Caco-2 (cell line): ENCODE data around the gene TSHZ2. TPM values are rescaled to one million over a fixed set of nuclear protein-coding genes. Genes with fewer than 3 reads are reported as not detected.
A peak's percentile ranks its signal among the peaks of the same experiment; 100 is the strongest.

ENCODE experiments used
- BruUV-seq: library from RNA; stranded (reverse); fragments of 400-500 nt; replicated peaks from 2 replicates; lab custom pipeline; 2021; lab: Mats Ljungman, UMichigan
- CTCF ChIA-PET: fragments of 300-600 bp; sonication (Branson Sonifier 250); formaldehyde crosslinking; loops from one replicate; lab custom pipeline; 2022; ENCODE audit warnings: antibody characterized with exemption; lab: Charles Lee
- POLR2A ChIA-PET: fragments of 300-600 bp; sonication (Branson Sonifier 250); formaldehyde crosslinking; loops from one replicate; lab custom pipeline; 2022; ENCODE audit warnings: antibody characterized with exemption; lab: Charles Lee
- DNase-seq, 2 experiments: peaks; one replicate each; pipeline versions ENCODE4 v3.0.0 to v3.0.0-alpha.2; 2020 to 2022
- H3K27me3 ChIP-seq: replicated peaks from 2 replicates; pipeline ENCODE4 v1.6.0; 2011; ENCODE audit warnings: low read length; ENCODE audit not compliant: control insufficient read depth, insufficient read depth
- H3K36me3 ChIP-seq: 2 replicates; pipeline ENCODE4 v1.5.1; 2011; ENCODE audit warnings: low read length; ENCODE audit not compliant: control insufficient read depth, insufficient read depth
- H3K4me1 ChIP-seq: fragments of 250-450 bp; sonication (Bioruptor Pico); 2 replicates; pipeline ENCODE4 v1.5.1; 2020; ENCODE audit warnings: mild to moderate bottlenecking
- H3K4me3 ChIP-seq: 2 replicates; pipeline ENCODE4 v1.5.1; 2011; ENCODE audit warnings: low read depth, mild to moderate bottlenecking, control low read depth, low read length
- H3K9me3 ChIP-seq: fragments of 250-450 bp; sonication (Bioruptor Pico); 2 replicates; pipeline ENCODE4 v1.5.1; 2020; ENCODE audit warnings: mild to moderate bottlenecking, moderate library complexity
- H3K27ac Mint-ChIP-seq: one replicate; pipeline ENCODE4 v1.8.0; 2022; ENCODE audit warnings: mixed read lengths; ENCODE audit not compliant: unreplicated experiment
- H3K27me3 Mint-ChIP-seq: one replicate; pipeline ENCODE4 v1.8.0; 2022; ENCODE audit warnings: mixed read lengths; ENCODE audit not compliant: insufficient read depth, unreplicated experiment
- H3K36me3 Mint-ChIP-seq: one replicate; pipeline ENCODE4 v1.8.0; 2022; ENCODE audit warnings: mild to moderate bottlenecking, mixed read lengths; ENCODE audit not compliant: insufficient read depth, unreplicated experiment
- H3K4me1 Mint-ChIP-seq: one replicate; pipeline ENCODE4 v1.8.0; 2022; ENCODE audit warnings: low read depth, mixed read lengths; ENCODE audit not compliant: unreplicated experiment
- H3K4me3 Mint-ChIP-seq: one replicate; pipeline ENCODE4 v1.8.0; 2022; ENCODE audit warnings: mild to moderate bottlenecking, moderate library complexity, mixed read lengths; ENCODE audit not compliant: unreplicated experiment
- H3K9me3 Mint-ChIP-seq: one replicate; pipeline ENCODE4 v1.8.0; 2022; ENCODE audit warnings: mixed read lengths; ENCODE audit not compliant: unreplicated experiment
- CTCF ChIP-seq, 2 experiments: fragments of 200-600 bp in 1 of 2; IDR thresholded peaks; 1 replicate in 1 of 2; 2 replicates in 1 of 2; pipeline versions ENCODE4 v1.5.1 to v1.8.0; 2011 to 2022; ENCODE audit warnings: antibody characterized with exemption in 1 of 2, control low read depth in 1 of 2, inconsistent platforms in 1 of 2, low read depth in 1 of 2, low read length in 1 of 2, mild to moderate bottlenecking in 1 of 2, moderate library complexity in 1 of 2; ENCODE audit not compliant: insufficient read depth in 1 of 2, severe bottlenecking in 1 of 2, unreplicated experiment in 1 of 2
- intact Hi-C: fragments of 100-400 bp; cut with micrococcal nuclease; formaldehyde crosslinking; loops from one replicate; pipeline ENCODE4 v1.10.0; 2022; ENCODE audit not compliant: unreplicated experiment
- total RNA-seq: library from RNA; stranded (reverse); gene quantifications from 2 replicates; pipeline ENCODE4 v1.2.3, GENCODE V29; 2022

TSHZ2 gene
- total RNA-seq, 1 experiment from 2014 or later, result 0.07 TPM

- BruUV-seq, result no TSS peak
- Mint-ChIP-seq H3K4me1 (no peaks in the 10 kb centered on the region), H3K27me3 (no peaks in the 10 kb centered on the region), H3K9me3 (no peaks in the 10 kb centered on the region), H3K36me3 (no peaks in the 10 kb centered on the region), H3K27ac (no peak overlapping the region), H3K4me3 (no peak overlapping the region)
- Histone ChIP-seq H3K36me3 (no peaks in the 10 kb centered on the region), H3K27me3 (no peaks in the 10 kb centered on the region; the same call in 1 of the 2 replicates), H3K4me3 (no peak overlapping the region), H3K9me3 (no peaks in the 10 kb centered on the region), H3K4me1 (no peaks in the 10 kb centered on the region)
- intact Hi-C loops, result no loop called here
- ChIA-PET CTCF (no interaction called here), POLR2A (no interaction called here)
- DNase-seq, result no peak
- no peak for TF ChIP-seq CTCF (IDR thresholded peaks at IDR 0.05; ENCODE audit: insufficient read depth in 1 of 2, low read depth in 1 of 2, low read length in 1 of 2, severe bottlenecking in 1 of 2, unreplicated experiment in 1 of 2)
These were observed 107.9 kb downstream of the TSHZ2 start for GRCh38 chr20:53079828-53080686.

- Histone ChIP-seq H3K4me1 (no peaks in the 10 kb centered on the region), H3K9me3 (no peaks in the 10 kb centered on the region), H3K27me3 (no peaks in the 10 kb centered on the region), H3K36me3 (no peaks in the 10 kb centered on the region), H3K4me3 (no peak overlapping the region)
- Mint-ChIP-seq H3K27ac (no peak overlapping the region), H3K36me3 (no peaks in the 10 kb centered on the region), H3K4me3 (no peak overlapping the region), H3K9me3 (no peaks in the 10 kb centered on the region), H3K4me1 (no peaks in the 10 kb centered on the region), H3K27me3 (no peaks in the 10 kb centered on the region)
- intact Hi-C loops, result no loop called here
- TF ChIP-seq CTCF (IDR thresholded peaks at IDR 0.05; ENCODE audit: insufficient read depth in 1 of 2, low read depth in 1 of 2, low read length in 1 of 2, severe bottlenecking in 1 of 2, unreplicated experiment in 1 of 2), result no peak
- DNase-seq, result no peak
- CTCF ChIA-PET, result interaction anchor here (0.6 kb wide), 1 partner anchor 9 kb away, joined by 3 read pairs; no protein-coding TSS in a partner anchor
- no TSS peak for BruUV-seq
- POLR2A ChIA-PET, result no interaction called here
These were observed 108.5 kb downstream of the TSHZ2 start for GRCh38 chr20:53080687-53080962.

GRCh38 chr20:53080969-53081871 lies 109.1 kb downstream of the TSHZ2 start:
- H3K9me3 Mint-ChIP-seq, result no peaks in the 10 kb centered on the region
- no peak for TF ChIP-seq CTCF (IDR thresholded peaks at IDR 0.05; ENCODE audit: insufficient read depth in 1 of 2, low read depth in 1 of 2, low read length in 1 of 2, severe bottlenecking in 1 of 2, unreplicated experiment in 1 of 2)
- no peaks in the 10 kb centered on the region for H3K36me3 Mint-ChIP-seq
- ChIA-PET CTCF (interaction anchor here (0.6 kb wide), 1 partner anchor 9 kb away, joined by 3 read pairs; no protein-coding TSS in a partner anchor), POLR2A (no interaction called here)
- H3K4me1 Mint-ChIP-seq, result no peaks in the 10 kb centered on the region
- no TSS peak for BruUV-seq
- intact Hi-C loops, result no loop called here
- Histone ChIP-seq H3K4me1 (no peaks in the 10 kb centered on the region), H3K4me3 (no peak overlapping the region), H3K27me3 (no peaks in the 10 kb centered on the region), H3K36me3 (no peaks in the 10 kb centered on the region), H3K9me3 (no peaks in the 10 kb centered on the region)
- no peak overlapping the region for H3K27ac Mint-ChIP-seq
- no peaks in the 10 kb centered on the region for H3K27me3 Mint-ChIP-seq
- DNase-seq, result peak; percentile 50 to 69
- H3K4me3 Mint-ChIP-seq, result no peak overlapping the region
